Measurements from ENCODE around the gene GDAP2. TPM values are rescaled to one million over a fixed set of nuclear protein-coding genes. Genes with fewer than 3 reads are reported as not detected.
A peak's percentile ranks its signal among the peaks of the same experiment; 100 is the strongest.

The GDAP2 gene
- total and polyA plus RNA-seq, 2 donors (not counting 3 experiments of a cell fraction or from before 2014, with no cell fraction given) = 4.5 to 21.5 TPM

DNA sequence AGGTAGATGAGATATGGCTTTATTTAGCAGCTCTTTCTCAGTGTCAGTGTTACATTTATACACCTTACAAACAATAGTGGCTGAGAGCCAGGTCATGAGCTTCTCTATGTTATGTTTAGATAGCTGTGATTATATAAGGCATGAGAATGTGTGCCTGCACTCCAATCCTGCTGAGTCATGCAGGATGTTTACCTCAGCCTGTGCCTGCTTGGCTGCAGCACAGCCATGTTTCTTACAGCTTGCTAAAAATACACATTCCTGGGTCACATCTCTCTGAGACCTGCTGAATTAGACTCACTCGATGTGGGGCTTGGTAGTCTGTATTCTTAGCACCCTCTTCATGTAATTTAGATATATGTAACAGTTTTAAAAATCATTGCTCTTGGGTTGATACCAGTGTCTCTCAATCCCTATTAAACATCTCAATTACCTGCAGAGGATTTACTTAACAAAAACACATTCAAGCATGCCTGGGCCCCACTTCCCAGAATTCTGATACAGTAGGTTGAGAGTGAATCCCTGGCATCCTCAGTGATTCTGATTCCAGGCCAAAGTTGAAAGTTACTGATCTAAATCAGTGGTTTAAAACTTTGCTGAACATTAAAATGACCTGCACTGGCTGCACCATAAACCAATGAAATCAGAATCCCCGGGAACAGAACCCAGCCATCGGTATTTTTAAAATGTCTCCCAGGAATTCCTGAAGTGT is 107.5 kb downstream of the GDAP2 start:
- no peak overlapping the region for H3K4me3 ChIP-seq (replicated peaks in 1 of 3; ENCODE audit: insufficient read depth in 1 of 3, low read depth in 1 of 3, low read length in 3 of 3)
- H3K9ac ChIP-seq (replicated peaks; ENCODE audit: extremely low read depth, insufficient read depth, low read length) = peak overlapping the region; percentile 36
- intact Hi-C loops (cut with micrococcal nuclease) = loop anchor here (1.0 to 10.0 kb wide), 7 partner anchors 17 to 1445 kb away; partner anchors contain the start of genes GDAP2, MAN1A2, WARS2 and WDR3

More for the DNA sequence above, 107.5 kb downstream of the GDAP2 start:
- peak; percentile 98 for DNase-seq (ENCODE audit: low read depth, low spot score)
- dilution Hi-C loops (cut with MboI; ENCODE audit: extremely low pct_ligation_motif_present, low sequenced_read_pairs) = no loop called here
- Histone ChIP-seq H3K27ac (ENCODE audit: insufficient read depth, low read depth, low read length) (peak overlapping the region; percentile 82), H3K9me3 (replicated peaks; ENCODE audit: control insufficient read depth, insufficient read depth, low read length) (no peaks in the 10 kb centered on the region), H3K4me1 (ENCODE audit: control insufficient read depth, extremely low read depth, insufficient read depth, low read length) (peaks cover 39% of the 10 kb centered on the region), H4K20me1 (replicated peaks; ENCODE audit: control insufficient read depth, extremely low read depth, insufficient read depth, low read length) (no peaks in the 10 kb centered on the region), H3K79me2 (ENCODE audit: control insufficient read depth, insufficient read depth, low read length) (no peaks in the 10 kb centered on the region), H2AFZ (ENCODE audit: low read depth, low read length) (peak overlapping the region; percentile 11), H3K9me1 (replicated peaks; ENCODE audit: control insufficient read depth, extremely low read depth, insufficient read depth, low read length) (no peaks in the 10 kb centered on the region), H3K36me3 (ENCODE audit: control insufficient read depth in 2 of 2, extremely low read depth in 1 of 2, insufficient read depth in 2 of 2, low read length in 2 of 2) (no peaks in the 10 kb centered on the region), H3K4me2 (ENCODE audit: insufficient read depth, low read length) (peak overlapping the region; percentile 6), H3K27me3 (ENCODE audit: control insufficient read depth in 2 of 2, insufficient read depth in 2 of 2, low read length in 2 of 2) (no peaks in the 10 kb centered on the region)
- ChIA-PET POLR2A (interaction anchor here (1.1 kb wide), 1 partner anchor 108 kb away, joined by 4 read pairs; the partner anchor contains the start of genes GDAP2 and WDR3), CTCF (interaction anchor here (0.6 to 1.6 kb wide), 8 partner anchors 13 to 693 kb away, joined by 3 to 9 read pairs (median 4); no protein-coding TSS in a partner anchor)
- no peak for TF ChIP-seq EZH2 (IDR thresholded peaks at IDR 0.05; ENCODE audit: borderline replicate concordance, low read depth, low read length, severe bottlenecking)
- TF ChIP-seq GATA2 (IDR thresholded peaks at IDR 0.05; ENCODE audit: insufficient read depth, insufficient read length, low read depth, low read length) = peak; percentile 95
- TF ChIP-seq CTCF (IDR thresholded peaks at IDR 0.05; ENCODE audit: extremely low read depth in 1 of 2, insufficient read depth in 1 of 2, low read depth in 1 of 2, low read length in 2 of 2) = no peak
- peak; percentile 91 for TF ChIP-seq POLR2AphosphoS5 (IDR thresholded peaks at IDR 0.05; ENCODE audit: insufficient read depth, low read depth, low read length)
- peak; percentile 98 for TF ChIP-seq JUN (IDR thresholded peaks at IDR 0.05; ENCODE audit: borderline replicate concordance, insufficient read depth, insufficient read length, low read depth)
- TF ChIP-seq, protein P1, sequence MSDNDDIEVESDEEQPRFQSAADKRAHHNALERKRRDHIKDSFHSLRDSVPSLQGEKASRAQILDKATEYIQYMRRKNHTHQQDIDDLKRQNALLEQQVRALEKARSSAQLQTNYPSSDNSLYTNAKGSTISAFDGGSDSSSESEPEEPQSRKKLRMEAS (IDR thresholded peaks at IDR 0.05; ENCODE audit: insufficient read depth, insufficient read length) = peak; percentile 68
- peak; percentile 49 for TF ChIP-seq POLR2A (IDR thresholded peaks at IDR 0.05; ENCODE audit: low read depth, low read length)
- TF ChIP-seq FOS (IDR thresholded peaks at IDR 0.05; ENCODE audit: borderline replicate concordance, insufficient read depth, low read length) = peak; percentile 96
- peak; percentile 97 for FAIRE-seq
- TSS peak; percentile 78 for BruUV-seq (replicated peaks)

Data from endothelial cell of umbilical vein (primary cell).